ENCODE data around the gene UBE2A.

The UBE2A gene

DNA sequence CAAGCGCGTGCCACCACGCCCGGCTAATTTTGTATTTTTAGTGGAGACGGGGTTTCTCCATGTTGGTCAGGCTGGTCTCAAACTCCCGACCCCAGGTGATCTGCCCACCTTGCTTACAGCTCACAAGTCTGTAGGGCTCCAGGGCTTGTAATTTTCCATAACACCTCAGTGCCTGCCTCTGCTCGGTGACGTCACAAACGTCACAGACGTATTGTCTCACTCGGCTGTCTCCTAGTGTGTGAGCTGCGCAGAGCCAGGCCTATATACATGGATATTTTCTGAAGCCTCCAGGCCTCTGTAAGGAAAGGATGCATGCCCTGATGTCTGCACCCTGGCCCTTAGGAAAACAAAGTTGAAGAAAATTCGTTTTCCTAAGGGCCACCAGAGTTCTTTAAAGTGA, 40.4 kb downstream of the UBE2A start:
- DNase-seq = no peak

DNA sequence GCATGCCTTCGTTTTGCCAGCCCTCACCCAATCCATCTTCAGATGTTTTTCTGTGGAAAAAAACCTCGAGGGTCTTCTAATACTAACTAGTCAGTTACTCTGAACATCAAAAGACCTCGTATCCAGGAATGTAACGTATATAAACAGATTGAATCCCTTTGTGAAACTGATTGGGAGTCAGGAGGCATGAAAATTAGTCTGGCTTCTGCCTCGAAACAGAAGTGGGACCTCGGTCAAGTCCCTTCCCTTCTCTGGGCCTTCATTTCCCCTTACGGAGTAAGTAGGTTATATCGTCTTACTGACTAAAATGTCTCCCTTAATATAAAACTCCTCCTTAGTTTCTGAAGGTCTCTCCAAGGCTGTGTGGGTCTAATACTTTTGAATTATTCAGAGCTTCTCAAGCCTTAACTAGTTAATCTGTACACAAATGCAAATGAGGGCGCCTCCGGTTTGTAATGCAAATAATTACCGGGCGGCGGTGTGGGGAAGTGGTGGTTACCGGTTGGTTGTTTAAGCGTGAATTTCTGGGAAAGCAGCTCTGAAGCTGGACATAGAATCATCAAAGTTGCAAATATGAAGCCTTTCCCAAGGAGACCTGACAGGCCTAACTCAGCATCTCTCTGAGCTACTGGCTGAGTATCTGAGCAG, 43.3 kb downstream of the UBE2A start:
- DNase-seq = no peak

DNA sequence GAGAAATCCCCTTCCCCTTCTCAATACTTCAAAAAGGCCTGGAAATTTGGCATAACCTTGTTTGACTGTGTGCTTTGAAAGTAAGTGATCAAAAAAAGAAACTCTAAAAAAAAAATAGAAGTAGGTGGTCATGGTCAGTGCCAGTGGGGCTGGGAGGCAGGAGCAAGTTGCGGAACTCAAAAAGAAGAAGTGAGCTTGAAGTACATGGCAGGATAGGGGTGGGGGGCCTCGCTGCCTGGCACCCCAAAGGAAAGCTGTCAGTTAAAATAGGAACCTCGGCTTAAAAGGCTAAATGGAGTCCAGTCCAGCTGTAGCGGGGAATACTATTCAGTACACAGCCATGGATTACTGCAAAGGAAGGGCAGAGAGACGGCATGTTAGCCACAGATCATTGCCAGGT, 44.1 kb downstream of the UBE2A start:
- no peak for DNase-seq

GRCh38 chrX:119622356-119623232, 48.2 kb downstream of the UBE2A start:
- DNase-seq = no peak

- DNase-seq = no peak
Observed at GRCh38 chrX:119624417-119624816, 50.1 kb downstream of the UBE2A start.

DNA sequence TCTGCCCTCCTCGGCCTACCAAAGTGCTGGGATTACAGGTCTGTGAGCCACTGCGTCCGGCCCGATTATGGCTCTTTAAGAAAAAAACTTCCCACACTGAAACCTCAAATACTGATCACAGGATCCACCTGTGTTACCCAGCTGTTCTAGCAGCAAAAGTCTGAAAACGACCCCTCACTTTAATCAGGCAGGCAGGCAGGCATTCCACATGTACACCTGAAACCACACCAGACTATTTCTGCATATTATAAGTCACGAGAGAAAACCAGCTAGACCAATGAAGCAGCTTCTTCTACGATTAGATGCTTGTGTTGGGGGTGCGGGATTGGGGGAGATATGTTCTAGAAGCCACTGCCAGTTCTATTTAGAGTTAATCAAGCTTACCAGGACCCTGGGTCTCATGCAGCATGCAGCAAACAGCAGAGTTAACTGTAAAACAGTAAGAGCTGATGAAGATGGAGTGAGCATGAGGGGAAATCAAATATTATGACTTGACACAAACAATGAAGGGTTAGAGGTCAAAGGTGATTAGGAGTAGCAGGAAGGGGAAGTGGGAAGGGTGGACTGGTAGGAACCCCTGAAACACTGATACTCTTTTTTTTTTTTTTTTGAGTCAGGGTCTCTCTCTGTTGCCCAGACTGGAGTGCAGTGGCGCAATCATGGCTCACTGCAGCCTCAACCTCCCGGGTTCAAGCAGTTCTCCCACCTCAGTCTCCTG, 50.7 kb downstream of the UBE2A start:
- no peak for DNase-seq

- DNase-seq = no peak
Observed at GRCh38 chrX:119625843-119626242, 51.5 kb downstream of the UBE2A start.
